Astrocyte of the cerebellum (primary cell): Measurements from ENCODE around the gene CPE.

Experiments
- DNase-seq: peaks from one replicate; pipeline ENCODE4 v3.0.0-alpha.2; 2011; ENCODE audit warnings: low read depth
- H3K4me3 ChIP-seq: 2 replicates; pipeline ENCODE4 v1.5.1; 2011; ENCODE audit warnings: mild to moderate bottlenecking, low read depth, low read length, moderate library complexity
- in situ Hi-C: cut with HindIII; loops from 2 replicates; pipeline ENCODE4 v1.10.0; 2017; ENCODE audit warnings: low sequenced_read_pairs
- TF ChIP-seq, protein P1 (sequence below): IDR thresholded peaks from 2 replicates; pipeline ENCODE4 v1.5.1; 2012; ENCODE audit warnings: low read length, low read depth, moderate library complexity, mild to moderate bottlenecking; ENCODE audit errors: missing control alignments

Gene CPE

DNA sequence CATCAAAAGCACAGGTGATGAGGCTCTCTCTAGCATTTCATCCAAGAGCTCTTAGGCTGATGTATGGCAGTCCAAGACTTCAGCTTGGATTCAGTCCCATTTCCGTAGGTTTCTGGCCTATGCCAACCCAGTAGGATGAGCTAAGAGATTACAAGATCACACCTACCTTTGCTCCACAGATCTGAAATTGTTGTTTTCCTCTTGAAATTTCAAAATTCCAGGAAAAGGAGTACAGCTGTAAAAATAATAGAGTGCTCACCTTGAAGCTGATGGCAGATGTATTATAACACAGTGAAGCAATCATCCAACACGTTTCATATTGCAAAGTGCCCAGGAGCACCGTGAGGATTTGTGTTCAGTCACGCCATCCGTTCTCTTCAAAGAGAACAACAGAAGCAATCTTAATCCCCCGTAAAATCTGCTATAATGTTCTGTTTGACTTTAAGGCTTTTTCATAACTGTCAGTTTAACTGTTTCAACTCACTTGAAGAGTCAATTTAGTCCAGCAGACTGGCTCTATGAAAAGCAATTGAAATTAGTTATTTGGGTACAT, 137.5 kb downstream of the CPE start:
- TF ChIP-seq, protein P1, sequence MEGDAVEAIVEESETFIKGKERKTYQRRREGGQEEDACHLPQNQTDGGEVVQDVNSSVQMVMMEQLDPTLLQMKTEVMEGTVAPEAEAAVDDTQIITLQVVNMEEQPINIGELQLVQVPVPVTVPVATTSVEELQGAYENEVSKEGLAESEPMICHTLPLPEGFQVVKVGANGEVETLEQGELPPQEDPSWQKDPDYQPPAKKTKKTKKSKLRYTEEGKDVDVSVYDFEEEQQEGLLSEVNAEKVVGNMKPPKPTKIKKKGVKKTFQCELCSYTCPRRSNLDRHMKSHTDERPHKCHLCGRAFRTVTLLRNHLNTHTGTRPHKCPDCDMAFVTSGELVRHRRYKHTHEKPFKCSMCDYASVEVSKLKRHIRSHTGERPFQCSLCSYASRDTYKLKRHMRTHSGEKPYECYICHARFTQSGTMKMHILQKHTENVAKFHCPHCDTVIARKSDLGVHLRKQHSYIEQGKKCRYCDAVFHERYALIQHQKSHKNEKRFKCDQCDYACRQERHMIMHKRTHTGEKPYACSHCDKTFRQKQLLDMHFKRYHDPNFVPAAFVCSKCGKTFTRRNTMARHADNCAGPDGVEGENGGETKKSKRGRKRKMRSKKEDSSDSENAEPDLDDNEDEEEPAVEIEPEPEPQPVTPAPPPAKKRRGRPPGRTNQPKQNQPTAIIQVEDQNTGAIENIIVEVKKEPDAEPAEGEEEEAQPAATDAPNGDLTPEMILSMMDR: no peak
- no peak for DNase-seq
- H3K4me3 ChIP-seq: no peak overlapping the region
- in situ Hi-C loops: no loop called here

DNA sequence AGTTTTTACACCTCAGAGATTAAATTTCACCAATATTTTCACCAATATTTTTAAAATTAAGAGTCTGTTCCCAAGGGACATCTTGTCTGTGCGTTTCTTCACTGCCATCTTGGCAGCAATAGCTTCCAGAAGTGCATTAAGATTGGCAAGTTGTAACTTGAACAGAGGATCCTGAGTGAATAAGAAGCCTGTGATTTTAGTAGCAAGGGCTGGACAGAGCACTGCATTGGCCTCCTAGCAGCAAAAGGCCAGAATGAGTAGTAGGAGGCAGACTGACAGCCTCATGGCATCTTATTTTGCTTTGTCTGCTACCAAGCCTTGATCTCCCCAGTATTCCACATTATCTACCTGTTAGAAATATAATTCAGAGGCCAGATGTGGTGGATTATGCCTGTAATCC, 138.4 kb downstream of the CPE start:
- TF ChIP-seq, protein P1: no peak
- in situ Hi-C loops: no loop called here
- no peak for DNase-seq
- no peak overlapping the region for H3K4me3 ChIP-seq

DNA sequence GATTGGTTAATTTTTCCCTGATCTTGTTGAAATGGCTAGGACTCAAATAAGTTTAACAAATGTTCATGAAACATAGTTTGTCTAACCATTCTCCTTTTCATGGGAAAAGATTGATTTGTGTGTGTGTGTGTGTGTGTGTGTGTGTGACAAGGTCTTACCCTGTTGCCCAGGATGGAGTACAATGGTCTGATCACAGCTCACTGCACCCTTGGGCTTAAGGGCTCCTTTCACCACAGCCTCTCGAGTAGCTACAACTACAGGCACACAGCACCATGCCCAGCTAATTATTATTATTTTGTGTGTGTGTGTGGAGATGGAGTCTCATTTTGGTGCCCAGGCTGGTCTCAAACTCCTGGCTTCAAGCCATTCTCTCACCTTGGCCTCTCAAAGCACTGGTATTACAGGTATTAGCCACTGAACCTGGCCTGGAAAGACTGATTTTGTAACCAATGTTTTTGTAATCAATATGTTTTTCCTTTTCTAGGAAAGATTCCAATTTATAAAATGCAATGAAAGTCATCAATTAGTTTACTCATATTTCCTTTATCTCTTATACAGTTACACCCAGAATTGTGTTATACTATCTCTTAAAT, 139.3 kb downstream of the CPE start:
- in situ Hi-C loops: no loop called here
- H3K4me3 ChIP-seq: no peak overlapping the region
- TF ChIP-seq, protein P1: no peak
- DNase-seq: no peak

DNA sequence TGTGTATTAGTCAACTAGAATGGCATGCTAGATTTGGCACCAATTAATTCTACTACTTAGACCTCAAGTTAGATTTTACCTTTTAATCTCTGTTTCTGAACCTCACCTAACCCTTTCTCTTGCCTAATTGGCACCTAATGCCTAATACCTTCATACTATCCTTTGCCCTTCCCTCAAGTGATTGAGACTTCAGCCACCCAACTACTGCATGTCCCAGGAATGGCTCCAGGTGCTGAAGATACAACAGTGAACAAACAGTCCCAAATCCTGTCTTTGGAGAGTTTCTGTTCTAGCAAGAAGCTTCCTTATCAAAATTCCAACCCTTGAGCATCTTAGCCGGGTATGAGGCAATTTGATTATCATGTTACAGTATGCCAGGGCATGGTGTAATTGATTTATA, 139.9 kb downstream of the CPE start:
- DNase-seq: no peak
- no peak overlapping the region for H3K4me3 ChIP-seq
- TF ChIP-seq, protein P1: no peak
- in situ Hi-C loops: no loop called here

DNA sequence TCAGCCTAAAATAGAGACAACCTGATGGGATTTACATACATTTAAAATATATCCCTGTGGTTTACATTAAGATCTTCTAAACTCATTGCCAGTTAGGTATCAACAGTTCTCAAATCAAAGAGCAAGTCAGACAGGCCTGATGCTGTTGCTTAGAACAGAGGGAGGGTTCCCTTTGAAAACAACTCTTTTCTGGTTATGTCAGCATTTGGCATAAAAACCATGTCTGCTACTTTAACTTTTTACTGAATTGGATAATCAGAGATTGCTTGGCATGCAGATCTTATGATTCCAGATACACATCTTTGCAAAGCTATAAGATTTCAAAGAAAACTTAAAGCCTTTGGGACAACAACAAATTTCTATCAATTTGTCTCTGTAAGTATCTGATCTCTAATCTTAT, 140.8 kb downstream of the CPE start:
- in situ Hi-C loops: no loop called here
- no peak overlapping the region for H3K4me3 ChIP-seq
- TF ChIP-seq, protein P1: no peak
- DNase-seq: no peak

DNA sequence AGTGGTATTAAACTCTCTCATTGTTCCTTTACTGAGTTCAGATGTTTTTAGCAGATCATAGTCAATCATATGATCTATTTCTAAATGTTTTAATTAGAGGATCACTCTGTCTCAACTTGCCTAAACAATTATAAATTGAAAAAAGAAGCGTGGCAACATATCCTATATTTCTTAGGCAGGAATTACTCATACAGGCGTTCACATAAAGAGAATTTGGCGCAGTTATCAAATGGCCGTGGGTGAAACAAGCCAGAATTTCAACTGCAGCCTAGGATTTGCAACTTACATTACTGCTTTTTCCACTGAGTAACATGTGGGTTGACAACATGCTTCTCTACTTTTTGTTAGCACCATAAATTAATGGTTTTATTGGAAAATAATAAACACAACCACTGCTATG, 141.3 kb downstream of the CPE start:
- in situ Hi-C loops: no loop called here
- DNase-seq: no peak
- no peak overlapping the region for H3K4me3 ChIP-seq
- TF ChIP-seq, protein P1: no peak
